Thyroid gland (tissue), 4 donors: Measurements from ENCODE around the gene B3GAT1. TPM values are rescaled to one million over a fixed set of nuclear protein-coding genes. Genes with fewer than 3 reads are reported as not detected.

ENCODE experiments used
- DNase-seq, 2 donors: peaks; one replicate each; pipeline ENCODE4 v3.0.0-alpha.2; 2019
- H3K27ac ChIP-seq, 3 donors: fragments of 200-600 bp; sonication (generic); 1 replicate in 2 of 3; 2 replicates in 1 of 3; pipeline ENCODE4 v1.5.1; 2016 to 2019; ENCODE audit warnings: mild to moderate bottlenecking in 1 of 3, moderate library complexity in 1 of 3
- H3K27me3 ChIP-seq: fragments of 200-600 bp; sonication (generic); one replicate; pipeline ENCODE4 v1.5.1; 2019
- H3K36me3 ChIP-seq, 2 donors: fragments of 200-600 bp; sonication (generic); one replicate each; pipeline ENCODE4 v1.5.1; 2016 to 2019
- H3K4me1 ChIP-seq, 2 donors: fragments of 200-600 bp; sonication (generic); one replicate each; pipeline ENCODE4 v1.5.1; 2017 to 2019
- H3K4me3 ChIP-seq, 3 donors: fragments of 200-600 bp; sonication (generic); replicated peaks in 1 of 3; 1 replicate in 2 of 3; 2 replicates in 1 of 3; pipeline ENCODE4 v1.5.1; 2016; ENCODE audit warnings: mild to moderate bottlenecking in 1 of 3
- H3K9me3 ChIP-seq: fragments of 200-600 bp; sonication (generic); one replicate; pipeline ENCODE4 v1.5.1; 2017
- POLR2A ChIP-seq, 2 donors: fragments of 450-650 bp; IDR thresholded peaks; one replicate each; pipeline ENCODE4 v1.6.1; 2017; ENCODE audit warnings: antibody characterized with exemption in 2 of 2, mild to moderate bottlenecking in 2 of 2, moderate library complexity in 1 of 2
- WGBS, 2 donors: methylation state at CpG; one replicate each; pipeline ENCODE4 v1.1.5; 2017; 5-methylcytosine and 5-hydroxymethylcytosine counted together
- intact Hi-C: fragments of 100-400 bp; cut with DNase I; formaldehyde crosslinking; loops from one replicate; pipeline ENCODE4 v1.15.1; 2023
- total RNA-seq, 4 donors: library from RNA; depleted of rRNA; stranded (reverse); fragments of >200 nt; gene quantifications; one replicate each; pipeline ENCODE4 v1.2.3, GENCODE V29; 2016
- TF ChIP-seq, protein P1 (sequence below), 6 experiments: fragments of 200-600 bp in 3 of 6; fragments of 450-650 bp in 3 of 6; sonication (generic) in 3 of 6; IDR thresholded peaks; one replicate each; pipeline ENCODE4 v1.5.1; 2016 to 2019; ENCODE audit warnings: antibody characterized with exemption in 6 of 6, mild to moderate bottlenecking in 2 of 6, inconsistent platforms in 1 of 6, moderate library complexity in 1 of 6

Gene B3GAT1
- total RNA-seq, 4 donors from 2014 or later: 4.0 to 6.7 (median 5.7) TPM

DNA sequence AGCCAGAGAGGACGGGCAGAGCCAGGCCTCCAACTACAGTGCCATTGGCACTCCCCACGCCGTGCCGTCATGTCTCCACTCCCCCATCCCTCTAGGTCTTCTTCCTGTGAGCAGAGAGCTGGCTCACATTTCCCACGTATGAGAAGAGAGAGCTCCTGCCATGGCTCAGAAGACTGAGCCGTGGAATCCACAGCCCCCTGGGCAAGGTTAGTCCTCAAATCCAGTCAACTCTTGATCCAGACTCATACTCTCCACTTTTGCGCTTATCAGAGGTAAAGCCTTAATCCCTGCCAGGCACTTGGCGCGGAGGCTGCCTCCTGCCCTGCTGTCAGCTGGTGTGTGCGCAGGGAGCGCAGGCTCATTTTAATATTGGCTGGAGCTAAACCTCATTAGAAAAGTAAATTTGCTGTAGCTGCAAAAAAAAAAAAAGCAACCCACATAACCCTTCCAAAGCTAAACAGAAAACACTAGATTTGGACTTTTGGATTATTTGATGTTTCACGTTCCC lies 4.7 kb downstream of the B3GAT1 start:
- Histone ChIP-seq H3K27ac (no peak overlapping the region), H3K27me3 (no peaks in the 10 kb centered on the region), H3K4me1 (peaks cover 7 to 11% of the 10 kb centered on the region in 2 donors), H3K36me3 (no peaks in the 10 kb centered on the region), H3K9me3 (no peaks in the 10 kb centered on the region), H3K4me3 (no peak overlapping the region)
- 79 to 82% methylated on average over 12 of the region's 12 CpGs for WGBS, 2 donors
- DNase-seq: no peak
- no peak for TF ChIP-seq POLR2A (IDR thresholded peaks at IDR 0.05)
- TF ChIP-seq, protein P1, sequence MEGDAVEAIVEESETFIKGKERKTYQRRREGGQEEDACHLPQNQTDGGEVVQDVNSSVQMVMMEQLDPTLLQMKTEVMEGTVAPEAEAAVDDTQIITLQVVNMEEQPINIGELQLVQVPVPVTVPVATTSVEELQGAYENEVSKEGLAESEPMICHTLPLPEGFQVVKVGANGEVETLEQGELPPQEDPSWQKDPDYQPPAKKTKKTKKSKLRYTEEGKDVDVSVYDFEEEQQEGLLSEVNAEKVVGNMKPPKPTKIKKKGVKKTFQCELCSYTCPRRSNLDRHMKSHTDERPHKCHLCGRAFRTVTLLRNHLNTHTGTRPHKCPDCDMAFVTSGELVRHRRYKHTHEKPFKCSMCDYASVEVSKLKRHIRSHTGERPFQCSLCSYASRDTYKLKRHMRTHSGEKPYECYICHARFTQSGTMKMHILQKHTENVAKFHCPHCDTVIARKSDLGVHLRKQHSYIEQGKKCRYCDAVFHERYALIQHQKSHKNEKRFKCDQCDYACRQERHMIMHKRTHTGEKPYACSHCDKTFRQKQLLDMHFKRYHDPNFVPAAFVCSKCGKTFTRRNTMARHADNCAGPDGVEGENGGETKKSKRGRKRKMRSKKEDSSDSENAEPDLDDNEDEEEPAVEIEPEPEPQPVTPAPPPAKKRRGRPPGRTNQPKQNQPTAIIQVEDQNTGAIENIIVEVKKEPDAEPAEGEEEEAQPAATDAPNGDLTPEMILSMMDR (IDR thresholded peaks at IDR 0.05): no peak
- intact Hi-C loops: no loop called here

DNA sequence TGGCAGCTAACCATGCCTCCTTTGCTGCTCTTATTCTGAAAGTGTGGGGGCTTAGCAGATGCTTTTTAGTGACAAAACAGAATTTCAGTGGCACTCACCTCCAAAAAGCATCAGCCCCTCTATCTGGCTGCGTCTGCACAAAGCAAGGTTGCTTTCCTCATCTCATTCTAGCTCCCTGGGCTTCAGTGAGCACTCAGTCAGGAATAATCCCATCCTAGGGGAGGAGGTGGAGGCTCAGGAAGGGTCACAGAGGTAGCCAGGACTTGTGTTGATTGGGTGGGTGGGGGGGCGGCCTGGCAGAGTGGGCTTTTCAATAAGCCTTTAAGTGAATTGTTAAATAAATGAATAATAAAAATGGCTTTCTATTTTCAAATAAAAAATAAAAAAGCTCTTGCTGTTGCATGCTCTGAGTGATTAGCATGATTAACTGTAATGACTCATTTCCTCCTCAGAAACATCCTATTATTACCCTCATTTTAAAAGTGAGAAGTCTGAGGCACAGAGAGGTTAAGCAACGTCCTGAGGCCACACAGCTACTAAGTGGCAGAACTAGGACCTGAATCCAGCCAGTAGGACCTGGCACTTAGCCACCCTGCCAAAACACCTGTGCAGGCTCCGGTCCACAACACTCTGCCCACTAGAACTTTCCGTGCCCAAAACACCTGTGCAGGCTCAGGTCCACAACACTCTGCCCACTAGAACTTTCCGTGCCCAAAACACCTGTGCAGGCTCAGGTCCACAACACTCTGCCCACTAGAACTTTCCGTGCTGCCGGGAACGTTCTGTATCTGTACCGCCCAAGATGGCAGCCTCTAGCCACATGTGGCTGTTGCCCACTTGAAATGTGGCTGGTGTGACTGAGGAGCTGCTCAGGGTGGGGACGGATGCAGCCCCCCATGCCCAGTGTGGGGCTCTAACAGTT lies 5.5 kb downstream of the B3GAT1 start:
- intact Hi-C loops: no loop called here
- TF ChIP-seq, protein P1 (IDR thresholded peaks at IDR 0.05): no peak
- TF ChIP-seq POLR2A (IDR thresholded peaks at IDR 0.05): no peak
- H3K4me3 ChIP-seq: no peak overlapping the region

DNA sequence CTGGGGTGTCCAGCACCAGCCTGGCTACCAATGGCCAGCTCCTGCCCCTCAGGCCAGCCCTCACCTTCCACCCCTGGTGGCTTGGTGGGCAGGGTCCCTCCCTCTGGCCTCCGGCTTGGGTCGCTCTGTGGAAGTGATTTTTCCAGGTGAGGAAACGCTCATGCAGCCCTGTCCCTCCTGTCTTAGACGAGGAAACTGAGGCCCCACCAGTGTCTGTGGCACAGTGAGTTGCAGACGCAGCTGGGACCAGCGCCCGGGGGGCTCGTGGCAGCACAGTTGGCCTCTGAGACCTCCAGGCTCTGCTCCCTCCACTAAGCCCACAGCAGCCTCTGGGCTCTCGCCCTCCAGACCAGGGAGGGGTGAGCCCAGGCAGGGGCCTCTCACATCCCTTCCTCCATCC lies 6.2 kb downstream of the B3GAT1 start:
- H3K4me3 ChIP-seq: no peak overlapping the region
- H3K36me3 ChIP-seq: no peaks in the 10 kb centered on the region
- no peaks in the 10 kb centered on the region for H3K9me3 ChIP-seq
- TF ChIP-seq POLR2A (IDR thresholded peaks at IDR 0.05): no peak
- TF ChIP-seq, protein P1 (IDR thresholded peaks at IDR 0.05): no peak
- 60 to 90% methylated on average over 1 to 6 of the region's 9 CpGs for WGBS, 2 donors
- H3K27ac ChIP-seq: no peak overlapping the region
- intact Hi-C loops: no loop called here
- no peak for DNase-seq
- peaks cover 0 to 1% of the 10 kb centered on the region in 2 donors for H3K4me1 ChIP-seq
- no peaks in the 10 kb centered on the region for H3K27me3 ChIP-seq

More for the DNA sequence above, 5.5 kb downstream of the B3GAT1 start:
- Histone ChIP-seq H3K27ac (no peak overlapping the region), H3K27me3 (no peaks in the 10 kb centered on the region), H3K9me3 (no peaks in the 10 kb centered on the region), H3K4me1 (peaks cover 6 to 8% of the 10 kb centered on the region in 2 donors), H3K36me3 (no peaks in the 10 kb centered on the region)
- DNase-seq: no peak
- 84 to 88% methylated on average over 10 to 11 of the region's 11 CpGs for WGBS, 2 donors

DNA sequence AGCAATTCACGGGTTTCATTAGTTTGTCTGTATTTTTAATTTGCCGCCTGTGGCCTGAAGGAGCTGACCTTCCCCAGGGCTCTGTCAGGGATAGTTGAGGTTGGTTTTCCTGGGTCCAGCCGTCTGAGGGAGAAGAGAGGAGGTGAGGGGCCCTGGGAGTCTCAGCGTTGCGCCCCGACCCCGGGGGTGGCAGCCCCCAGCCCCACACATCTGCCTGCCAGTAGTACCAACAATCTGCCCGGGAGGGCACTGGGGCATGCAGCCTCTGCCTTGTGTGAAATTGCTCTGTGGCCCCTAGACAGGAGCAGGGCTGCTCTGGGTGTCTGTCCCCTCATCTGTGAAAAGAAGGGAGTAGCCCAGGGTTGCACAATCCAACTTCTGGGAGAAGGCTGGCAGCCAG lies 6.6 kb downstream of the B3GAT1 start:
- no peak overlapping the region for H3K27ac ChIP-seq
- TF ChIP-seq, protein P1 (IDR thresholded peaks at IDR 0.05): no peak
- TF ChIP-seq POLR2A (IDR thresholded peaks at IDR 0.05): no peak
- H3K4me1 ChIP-seq: no peaks in the 10 kb centered on the region
- no peaks in the 10 kb centered on the region for H3K27me3 ChIP-seq
- 81 to 87% methylated on average over 6 to 8 of the region's 8 CpGs for WGBS, 2 donors
- no peak overlapping the region for H3K4me3 ChIP-seq
- H3K9me3 ChIP-seq: no peaks in the 10 kb centered on the region
- intact Hi-C loops: no loop called here
- no peak for DNase-seq
- no peaks in the 10 kb centered on the region for H3K36me3 ChIP-seq
